Endothelial cell of umbilical vein (primary cell): ENCODE results near the gene ELF3. TPM values are rescaled to one million over a fixed set of nuclear protein-coding genes. Genes with fewer than 3 reads are reported as not detected.

ENCODE experiments used
- BruUV-seq: library from RNA; stranded (reverse); fragments of 400-500 nt; replicated peaks from 2 replicates; lab custom pipeline; 2021; lab: Mats Ljungman, UMichigan
- CTCF ChIA-PET: fragments of 300-600, 350-600 bp; sonication (Branson Sonifier 250); formaldehyde crosslinking; loops from one replicate; lab custom pipeline; 2021; ENCODE audit warnings: antibody characterized with exemption, inconsistent platforms; lab: Charles Lee
- POLR2A ChIA-PET: fragments of 300-600, 350-600 bp; sonication (Branson Sonifier 250); formaldehyde crosslinking; loops from one replicate; lab custom pipeline; 2021; ENCODE audit warnings: antibody characterized with exemption, inconsistent platforms; lab: Charles Lee
- DNase-seq: peaks from one replicate; pipeline ENCODE4 v3.0.0-alpha.2; 2011; ENCODE audit warnings: low read depth, low spot score
- FAIRE-seq: peaks from 2 replicates; lab custom pipeline; 2011; peaks lifted over from hg19 to GRCh38; lab: Jason Lieb, UNC
- H2AFZ ChIP-seq: 2 replicates; pipeline ENCODE4 v1.6.0; 2012; ENCODE audit warnings: low read depth, low read length, control low read depth, inconsistent platforms
- H3K27ac ChIP-seq: 2 replicates; pipeline ENCODE4 v1.5.1; 2011; ENCODE audit warnings: low read depth, mild to moderate bottlenecking, control low read depth, low read length, moderate library complexity; ENCODE audit not compliant: insufficient read depth
- H3K27me3 ChIP-seq, 2 experiments: 2 replicates each; pipeline versions ENCODE4 v1.6.0 to v1.6.1; 2011; ENCODE audit warnings: low read length in 2 of 2, mixed read lengths in 1 of 2; ENCODE audit not compliant: control insufficient read depth in 2 of 2, insufficient read depth in 2 of 2
- H3K36me3 ChIP-seq, 2 experiments: 2 replicates in 1 of 2; 3 replicates in 1 of 2; pipeline ENCODE4 v1.5.1; 2011; ENCODE audit warnings: low read length in 2 of 2, mild to moderate bottlenecking in 1 of 2, moderate library complexity in 1 of 2; ENCODE audit not compliant: control insufficient read depth in 2 of 2, insufficient read depth in 2 of 2; ENCODE audit errors: extremely low read depth in 1 of 2
- H3K4me1 ChIP-seq: 3 replicates; pipeline ENCODE4 v1.5.1; 2011; ENCODE audit warnings: mild to moderate bottlenecking, low read length; ENCODE audit not compliant: control insufficient read depth, insufficient read depth; ENCODE audit errors: extremely low read depth
- H3K4me2 ChIP-seq: 2 replicates; pipeline ENCODE4 v1.6.1; 2011; ENCODE audit warnings: low read length, control low read depth, mixed read lengths; ENCODE audit not compliant: insufficient read depth
- H3K4me3 ChIP-seq, 3 experiments: fragments of 200-600 bp in 1 of 3; sonication (generic), shearing (Covaris generic) in 1 of 3; replicated peaks in 1 of 3; 2 replicates each; pipeline ENCODE4 v1.5.1; 2011 to 2016; ENCODE audit warnings: control low read depth in 3 of 3, low read length in 3 of 3, mild to moderate bottlenecking in 2 of 3, inconsistent platforms in 1 of 3, low read depth in 1 of 3, moderate library complexity in 1 of 3; ENCODE audit not compliant: insufficient read depth in 1 of 3
- H3K79me2 ChIP-seq: 2 replicates; pipeline ENCODE4 v1.6.0; 2012; ENCODE audit warnings: low read length, inconsistent platforms; ENCODE audit not compliant: control insufficient read depth, insufficient read depth
- H3K9ac ChIP-seq: replicated peaks from 2 replicates; pipeline ENCODE3; 2011; ENCODE audit warnings: low read length, control low read depth; ENCODE audit not compliant: insufficient read depth; ENCODE audit errors: extremely low read depth
- H3K9me1 ChIP-seq: replicated peaks from 3 replicates; pipeline ENCODE4 v1.6.0; 2011; ENCODE audit warnings: mild to moderate bottlenecking, low read length; ENCODE audit not compliant: control insufficient read depth, insufficient read depth; ENCODE audit errors: extremely low read depth
- H3K9me3 ChIP-seq: replicated peaks from 2 replicates; pipeline ENCODE4 v1.5.1; 2012; ENCODE audit warnings: low read length, inconsistent platforms; ENCODE audit not compliant: control insufficient read depth, insufficient read depth
- H4K20me1 ChIP-seq: replicated peaks from 2 replicates; pipeline ENCODE3; 2011; ENCODE audit warnings: mild to moderate bottlenecking, low read length; ENCODE audit not compliant: control insufficient read depth, insufficient read depth; ENCODE audit errors: extremely low read depth
- CTCF ChIP-seq, 2 donors: IDR thresholded peaks; 1 replicate in 1 of 2; 2 replicates in 1 of 2; pipeline ENCODE4 v1.5.1; 2011; ENCODE audit warnings: low read length in 2 of 2, mild to moderate bottlenecking in 2 of 2, moderate library complexity in 2 of 2, control low read depth in 1 of 2, inconsistent platforms in 1 of 2, low read depth in 1 of 2; ENCODE audit not compliant: insufficient read depth in 1 of 2; ENCODE audit errors: extremely low read depth in 1 of 2
- EZH2 ChIP-seq: IDR thresholded peaks from 2 replicates; pipeline ENCODE4 v1.6.1; 2012; ENCODE audit warnings: borderline replicate concordance, low read depth, mild to moderate bottlenecking, moderate library complexity, low read length, inconsistent platforms; ENCODE audit not compliant: severe bottlenecking
- FOS ChIP-seq: IDR thresholded peaks from 2 replicates; pipeline ENCODE4 v1.6.1; 2011; ENCODE audit warnings: mild to moderate bottlenecking, low read length, moderate library complexity, borderline replicate concordance; ENCODE audit not compliant: insufficient read depth
- GATA2 ChIP-seq: IDR thresholded peaks from 2 replicates; pipeline ENCODE4 v1.7.0; 2011; ENCODE audit warnings: low read depth, mild to moderate bottlenecking, moderate library complexity, mixed read lengths, low read length; ENCODE audit not compliant: insufficient read length, insufficient read depth
- JUN ChIP-seq: IDR thresholded peaks from 2 replicates; pipeline ENCODE4 v1.6.1; 2011; ENCODE audit warnings: borderline replicate concordance, low read depth; ENCODE audit not compliant: insufficient read length, insufficient read depth
- MAX ChIP-seq: IDR thresholded peaks from 2 replicates; pipeline ENCODE4 v1.6.1; 2011; ENCODE audit not compliant: insufficient read depth, insufficient read length
- MYC ChIP-seq: IDR thresholded peaks from one replicate; pipeline ENCODE4 v1.6.1; 2011; ENCODE audit warnings: mild to moderate bottlenecking, low read depth, low read length
- POLR2A ChIP-seq: IDR thresholded peaks from 2 replicates; pipeline ENCODE4 v1.6.1; 2012; ENCODE audit warnings: low read depth, mild to moderate bottlenecking, control low read depth, low read length
- POLR2AphosphoS5 ChIP-seq: IDR thresholded peaks from 2 replicates; pipeline ENCODE4 v1.6.1; 2012; ENCODE audit warnings: low read depth, mild to moderate bottlenecking, control low read depth, low read length, moderate library complexity; ENCODE audit not compliant: insufficient read depth
- dilution Hi-C: fragments of 300-500 bp; cut with MboI; formaldehyde crosslinking; loops from one replicate; pipeline ENCODE4 v1.15.0; 2019; ENCODE audit warnings: low sequenced_read_pairs; ENCODE audit not compliant: extremely low pct_ligation_motif_present
- intact Hi-C: fragments of 100-400 bp; cut with micrococcal nuclease; formaldehyde crosslinking; loops from one replicate; pipeline ENCODE4 v1.10.0; 2022
- polyA plus RNA-seq, 4 experiments: library from polyadenylated mRNA; depleted of rRNA in 3 of 4; stranded (reverse) in 3 of 4; unstranded in 1 of 4; fragments of >200 nt; gene quantifications; 2 replicates each; pipeline versions ENCODE4 v1.2.1 to v1.2.3, GENCODE V29; 2011 to 2012; ENCODE audit warnings: missing spikeins in 1 of 4
- total RNA-seq: library from RNA; stranded (reverse); gene quantifications from 2 replicates; pipeline ENCODE4 v1.2.3, GENCODE V29; 2021

ELF3 gene
- total and polyA plus RNA-seq, 2 donors (not counting 3 experiments of a cell fraction or from before 2014, with no cell fraction given), result 0.07 to 0.29 TPM

- H3K4me3 ChIP-seq, result no peak overlapping the region
- H2AFZ ChIP-seq, result no peak overlapping the region
- dilution Hi-C loops, result no loop called here
- FAIRE-seq (no peak), DNase-seq (no peak)
- ChIA-PET POLR2A (interaction anchor here (0.5 kb wide), 1 partner anchor 78 kb away, joined by 7 read pairs; no protein-coding TSS in a partner anchor), CTCF (interaction anchor here (1.1 to 1.4 kb wide), 3 partner anchors 9 to 101 kb away, joined by 3 to 6 read pairs (median 6); no protein-coding TSS in a partner anchor)
- no peaks in the 10 kb centered on the region for H3K4me1 ChIP-seq
- no peaks in the 10 kb centered on the region for H3K9me1 ChIP-seq
- no peaks in the 10 kb centered on the region for H3K9me3 ChIP-seq
- intact Hi-C loops, result no loop called here
- no peaks in the 10 kb centered on the region for H3K79me2 ChIP-seq
- BruUV-seq, result no TSS peak
- peaks cover 0 to 8% of the 10 kb centered on the region in 2 experiments for H3K27me3 ChIP-seq
- no peak overlapping the region for H3K27ac ChIP-seq
- H3K4me2 ChIP-seq, result no peak overlapping the region
- no peaks in the 10 kb centered on the region for H4K20me1 ChIP-seq
- no peak for TF ChIP-seq EZH2
- TF ChIP-seq JUN, result no peak
- no peak for TF ChIP-seq GATA2
- no peak for TF ChIP-seq CTCF (IDR thresholded peaks at IDR 0.05; ENCODE audit: extremely low read depth in 1 of 2, insufficient read depth in 1 of 2, low read depth in 1 of 2, low read length in 2 of 2)
- no peak for TF ChIP-seq FOS
- TF ChIP-seq POLR2A, result no peak
- TF ChIP-seq POLR2AphosphoS5, result no peak
- TF ChIP-seq MAX, result no peak
- no peak for TF ChIP-seq MYC
- no peaks in the 10 kb centered on the region for H3K36me3 ChIP-seq
- H3K9ac ChIP-seq, result no peak overlapping the region
Measured at GRCh38 chr1:202016811-202017748, 6.7 kb downstream of the ELF3 start.
